Limb (tissue), 2 donors: ENCODE data around the gene ITM2C.
A peak's percentile ranks its signal among the peaks of the same experiment; 100 is the strongest.

Experiments used
- DNase-seq, 2 donors: peaks; one replicate each; pipeline ENCODE4 v3.0.0-alpha.2; 2016; ENCODE audit errors: extremely low spot score in 2 of 2

The ITM2C gene

DNA sequence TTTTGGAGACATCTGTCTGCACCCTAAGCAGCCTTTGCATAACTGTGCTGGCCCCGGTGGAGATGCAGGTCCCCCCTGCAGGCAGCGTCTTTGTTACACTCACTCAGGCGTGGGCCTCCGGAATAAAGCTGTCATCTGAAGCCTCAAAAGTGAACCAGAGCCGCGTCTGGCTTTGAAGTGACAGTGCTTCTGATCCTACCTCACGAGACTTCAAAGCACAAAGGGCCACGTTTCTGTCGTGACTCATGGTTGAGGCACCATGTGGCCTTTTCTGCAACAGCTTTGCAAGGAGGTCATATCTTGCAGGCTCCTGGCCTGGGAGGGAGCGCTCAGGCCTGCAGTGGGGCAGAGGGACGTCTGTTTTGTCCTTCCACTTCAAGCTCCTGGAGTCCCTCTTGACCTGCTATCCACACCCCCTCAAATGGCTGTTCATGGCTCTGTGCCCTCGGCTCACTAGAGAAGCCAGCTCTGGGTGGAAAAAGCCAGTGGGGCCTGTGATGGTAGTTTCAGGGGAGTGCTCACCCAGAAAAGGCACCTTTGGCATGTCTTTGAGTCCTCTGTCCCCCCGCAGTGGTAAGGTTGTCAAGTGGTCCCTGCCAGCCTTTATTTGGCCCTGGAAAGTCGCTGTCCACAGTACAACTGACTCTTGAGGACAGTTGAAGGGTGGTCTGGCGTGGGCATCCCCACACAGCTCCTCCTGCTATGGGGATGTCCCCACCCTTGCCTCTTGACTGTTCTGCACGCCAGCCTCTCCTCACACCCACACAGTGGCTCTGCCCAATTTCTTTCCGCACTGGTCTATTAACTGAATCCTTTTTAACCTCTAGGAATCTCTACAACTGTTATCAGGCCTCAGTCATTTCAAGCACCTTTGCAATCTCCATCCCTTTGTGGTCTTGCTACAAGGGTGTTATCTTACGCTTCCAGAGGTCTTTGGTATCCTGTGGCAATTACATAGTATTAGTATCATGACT is 41.0 kb downstream of the ITM2C start:
- DNase-seq: peak in 1 of 2 donors; percentile 21

DNA sequence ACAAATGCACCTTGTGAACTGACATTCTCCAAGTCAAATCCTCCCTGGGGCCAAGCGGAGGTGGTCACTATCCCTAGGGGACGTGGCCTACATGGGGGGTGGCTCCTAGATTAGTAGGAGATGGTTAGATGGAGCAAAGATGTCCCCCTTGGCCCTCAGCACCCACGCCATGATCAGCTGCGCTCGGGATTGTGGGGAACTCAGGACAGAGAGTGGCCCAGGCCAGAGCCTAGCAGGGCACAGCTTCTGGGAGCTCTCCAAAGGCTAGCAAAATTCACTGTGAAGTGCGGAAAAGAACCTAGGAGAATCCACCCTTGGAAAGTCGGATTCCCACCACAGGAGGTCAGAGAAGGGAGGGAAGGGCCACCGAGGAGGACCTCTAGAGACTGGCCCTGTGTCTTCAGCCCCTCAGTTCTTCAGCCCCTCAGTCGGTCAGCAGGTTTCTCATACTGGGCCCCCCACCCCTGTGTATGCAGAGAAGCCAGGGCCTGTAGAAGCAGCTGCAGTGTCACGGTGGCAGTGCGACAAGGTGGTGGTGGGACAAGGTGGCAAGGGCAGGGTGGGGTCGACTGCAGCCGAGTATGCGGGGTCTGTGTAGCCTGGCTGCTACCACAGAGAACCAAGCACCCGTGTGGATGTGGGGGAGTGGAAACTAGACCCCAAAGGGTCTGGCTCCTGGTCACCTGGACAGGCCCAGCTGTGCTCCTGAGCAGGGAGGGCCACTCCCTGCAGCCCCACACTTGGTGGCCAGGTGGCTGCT is 41.9 kb downstream of the ITM2C start:
- peak in 1 of 2 donors; percentile 16 for DNase-seq

DNA sequence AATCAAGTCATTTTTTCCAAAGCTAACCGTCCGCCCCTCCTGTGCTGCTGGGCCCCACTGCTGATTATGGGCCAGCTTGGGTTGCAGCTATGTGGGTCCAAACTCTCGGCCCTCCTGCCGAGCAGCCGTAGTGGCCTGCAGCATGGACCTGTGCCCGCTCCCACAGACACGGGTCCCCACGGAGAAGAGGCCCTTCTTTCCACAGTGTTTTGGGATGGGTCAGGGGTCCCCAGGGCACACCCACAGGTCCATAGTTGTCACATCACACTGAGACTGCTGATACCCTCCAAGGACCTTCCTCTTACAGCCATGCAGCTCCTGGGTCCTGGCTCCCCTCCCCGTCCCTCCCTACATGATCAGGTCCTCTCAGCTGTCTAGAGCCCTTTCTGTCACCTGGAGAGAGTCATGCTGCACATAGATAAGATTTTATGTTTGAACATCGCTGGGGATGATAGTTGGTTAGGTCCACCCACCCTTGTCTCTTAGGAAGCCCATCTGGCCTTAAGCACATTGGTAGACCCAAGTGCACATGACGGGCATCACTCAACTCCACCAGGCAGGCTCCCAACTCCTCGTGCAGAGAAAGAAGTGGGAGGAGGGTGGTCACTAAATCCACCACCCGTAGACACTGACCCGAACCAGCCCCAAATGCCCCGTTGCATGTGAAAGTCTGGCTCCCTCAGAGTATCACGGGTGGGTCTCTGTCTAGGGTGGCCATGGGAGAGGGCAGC is 42.8 kb downstream of the ITM2C start:
- DNase-seq: peak in 1 of 2 donors; percentile 12

DNA sequence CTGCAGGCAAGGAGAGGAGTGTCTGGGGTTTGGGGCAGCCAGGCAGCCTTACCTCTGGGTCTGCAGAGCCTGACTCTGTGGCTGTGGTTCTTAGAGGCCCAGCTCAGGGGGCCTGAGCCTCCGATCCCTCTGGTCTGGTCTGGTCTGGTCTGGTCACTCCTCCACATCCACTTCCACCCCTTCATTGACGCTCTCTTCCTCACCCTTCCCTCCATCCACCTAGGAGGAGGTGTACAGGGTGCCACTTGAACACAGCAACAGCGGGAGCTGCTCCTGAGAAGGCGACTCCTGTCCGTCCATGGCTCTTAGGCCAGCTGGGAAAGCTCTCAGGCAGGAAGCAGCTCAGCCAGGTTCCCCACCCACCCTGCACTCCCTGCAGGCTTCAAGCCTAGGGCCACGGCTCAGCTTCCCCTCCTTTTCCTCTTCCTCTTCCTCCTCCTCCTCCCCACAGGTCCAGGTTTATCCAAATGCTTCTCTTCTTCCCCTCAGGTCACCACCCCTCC is 43.4 kb downstream of the ITM2C start:
- DNase-seq: peak in 1 of 2 donors; percentile 18

DNA sequence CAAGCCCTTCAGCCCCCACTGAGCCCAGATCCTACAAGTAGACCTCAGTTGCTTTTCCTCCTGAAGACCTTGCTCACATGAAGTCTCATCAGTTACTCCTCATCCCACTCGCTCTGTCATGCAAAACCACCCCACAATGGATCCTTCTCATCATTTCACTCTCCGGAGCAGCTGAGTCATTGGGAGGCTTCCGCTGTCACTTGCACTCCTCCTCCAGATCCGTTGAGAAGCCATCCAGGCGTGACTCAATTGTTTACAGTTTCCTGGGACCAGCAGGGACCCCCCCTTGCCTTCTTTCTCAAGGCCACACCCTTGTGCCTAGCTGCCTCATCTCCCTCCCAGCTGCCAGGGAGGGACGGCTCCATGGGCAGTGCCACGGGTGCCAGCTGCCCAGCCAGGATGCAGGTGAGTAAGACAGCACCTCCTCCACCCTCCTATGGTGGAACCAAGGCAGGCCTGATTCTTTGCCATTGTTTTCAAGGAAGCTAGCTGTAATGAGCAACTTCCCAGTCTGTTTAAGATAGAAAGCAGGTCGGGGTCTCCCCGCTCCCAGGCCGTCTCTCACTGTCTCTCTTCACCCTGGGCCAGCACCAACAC is 44.0 kb downstream of the ITM2C start:
- DNase-seq: peak in 1 of 2 donors; percentile 13

DNA sequence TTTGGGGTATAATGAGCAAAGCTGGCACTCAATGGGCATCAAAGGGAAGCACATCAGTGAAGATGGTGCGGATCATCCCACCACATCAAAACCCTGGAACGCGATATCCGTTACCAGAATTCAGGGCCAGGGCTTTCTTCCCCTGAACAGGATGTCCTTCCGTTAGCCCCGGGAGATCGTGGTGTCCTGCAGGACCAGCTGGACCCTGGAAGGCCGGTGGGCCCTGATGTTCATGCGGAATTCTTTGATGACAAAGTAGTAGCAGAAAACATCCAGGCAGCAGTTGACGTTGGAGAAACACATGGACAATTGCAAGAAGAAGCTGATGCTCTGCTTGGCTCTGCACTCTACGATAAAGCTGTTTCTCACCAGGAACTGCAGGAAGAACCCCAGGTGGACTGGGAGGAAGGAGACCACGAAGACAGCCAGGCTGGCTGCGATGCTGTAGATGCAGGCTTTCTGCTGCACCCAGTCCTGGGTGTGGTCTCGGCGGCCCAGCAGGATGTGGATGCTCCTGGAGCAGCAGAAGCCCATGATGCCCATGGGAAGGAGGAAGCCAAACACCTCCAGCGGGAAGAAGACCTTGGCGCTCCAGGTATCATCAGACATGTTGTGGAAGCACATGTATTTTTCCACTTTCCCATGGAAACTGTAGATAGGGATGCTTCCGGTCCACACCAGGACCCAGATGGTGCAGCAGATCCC is 45.3 kb downstream of the ITM2C start:
- DNase-seq: peak in 1 of 2 donors; percentile 9

DNA sequence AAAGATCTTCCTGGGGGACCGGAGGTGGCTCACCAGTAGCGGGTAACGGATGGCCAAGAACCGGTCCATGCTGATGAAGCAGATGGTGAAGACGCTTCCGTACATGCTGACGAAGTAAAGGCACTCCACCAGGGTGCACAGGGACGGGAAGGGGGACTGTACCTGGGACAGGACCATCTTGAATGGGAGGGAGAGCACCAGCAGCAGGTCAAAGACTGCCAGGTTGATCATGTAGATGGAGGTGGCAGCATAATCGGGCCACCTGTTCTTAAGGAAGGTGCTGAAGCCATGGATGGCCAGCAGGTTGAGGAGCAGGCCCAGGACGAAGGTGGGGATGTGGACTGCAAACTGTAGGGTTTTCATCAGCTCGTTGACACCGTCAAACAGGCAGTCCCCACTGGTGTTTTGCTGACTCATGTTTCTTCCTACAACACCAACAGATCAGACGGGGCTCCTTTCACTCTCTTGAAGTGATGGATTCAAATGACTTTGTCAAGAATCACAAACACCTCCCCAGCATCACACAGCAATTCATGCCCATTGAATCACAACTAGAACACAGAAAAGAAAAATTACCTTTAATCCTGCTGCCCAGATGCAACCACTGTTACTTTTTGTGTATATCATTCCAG is 45.9 kb downstream of the ITM2C start:
- peak in 1 of 2 donors; percentile 9 for DNase-seq

DNA sequence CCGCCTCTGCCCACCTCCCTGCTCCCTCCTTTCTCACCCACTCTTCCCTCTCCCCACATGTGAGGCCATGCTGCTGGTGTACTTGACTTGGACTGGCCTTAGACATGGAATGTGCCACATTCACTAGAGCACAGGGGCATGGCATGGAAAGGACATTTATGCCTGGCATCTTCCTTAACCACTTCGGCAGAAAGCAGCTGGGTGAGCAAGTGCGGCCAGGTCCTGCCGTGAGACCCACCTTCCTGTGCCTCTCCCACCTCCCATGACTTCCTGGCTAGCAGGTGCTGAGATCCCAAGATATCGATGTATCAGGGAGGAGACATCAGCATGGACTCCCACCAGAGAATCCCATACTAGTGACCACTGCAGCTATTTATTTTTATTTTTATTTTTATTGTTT is 47.3 kb downstream of the ITM2C start:
- DNase-seq: no peak

DNA sequence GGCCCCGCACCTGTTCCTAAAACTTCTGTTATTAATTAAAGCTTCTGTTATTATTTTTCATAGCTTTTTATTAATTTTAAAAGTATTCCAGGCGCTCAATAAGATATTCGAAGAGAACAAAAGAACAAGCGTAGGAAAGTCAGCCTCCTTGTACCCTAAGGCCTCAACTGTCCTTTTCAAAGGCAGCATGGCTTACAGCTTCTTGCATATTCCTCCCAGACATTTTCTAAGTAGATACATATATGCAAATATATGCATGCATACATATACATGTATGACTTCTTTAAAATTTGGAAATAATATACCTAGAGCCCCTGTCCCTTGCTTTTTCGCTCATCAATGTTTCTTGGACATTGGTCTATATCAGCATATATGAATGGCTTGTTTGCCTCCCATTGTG is 48.0 kb downstream of the ITM2C start:
- no peak for DNase-seq

DNA sequence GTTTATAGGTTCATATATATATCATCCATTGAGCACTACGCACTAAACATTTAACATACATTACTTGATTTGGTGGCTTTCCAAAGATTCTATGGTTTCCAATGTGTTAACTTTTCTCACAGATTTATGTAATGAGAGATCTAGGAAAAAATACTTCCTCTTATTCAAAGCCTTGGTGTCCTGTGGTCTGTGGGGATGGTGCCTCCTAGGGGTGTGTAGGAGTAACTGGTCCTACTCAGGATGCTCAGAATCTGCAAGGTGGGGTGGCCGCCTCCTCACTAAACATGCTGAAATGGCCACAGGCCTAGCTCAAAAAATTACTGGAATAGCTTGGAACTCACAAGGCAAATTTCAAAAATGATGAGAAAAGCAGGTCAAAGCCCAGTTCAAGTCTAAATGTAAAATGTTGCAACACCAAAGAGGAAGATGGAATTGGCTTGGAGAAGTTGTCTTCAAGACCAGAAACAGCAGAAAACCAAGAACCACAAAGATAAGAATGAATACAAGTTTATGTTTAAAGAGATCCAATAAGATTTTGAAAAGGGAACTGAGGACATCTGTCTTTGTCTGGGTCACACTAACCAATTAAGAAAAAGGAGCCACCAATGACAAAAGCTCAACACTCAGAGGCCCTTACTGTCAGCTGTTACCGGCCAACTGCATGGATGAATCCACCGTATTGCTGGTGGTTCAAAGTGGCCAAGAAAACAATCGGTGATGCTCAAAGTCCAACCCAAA is 48.8 kb downstream of the ITM2C start:
- DNase-seq: peak; percentile 16 to 38

DNA sequence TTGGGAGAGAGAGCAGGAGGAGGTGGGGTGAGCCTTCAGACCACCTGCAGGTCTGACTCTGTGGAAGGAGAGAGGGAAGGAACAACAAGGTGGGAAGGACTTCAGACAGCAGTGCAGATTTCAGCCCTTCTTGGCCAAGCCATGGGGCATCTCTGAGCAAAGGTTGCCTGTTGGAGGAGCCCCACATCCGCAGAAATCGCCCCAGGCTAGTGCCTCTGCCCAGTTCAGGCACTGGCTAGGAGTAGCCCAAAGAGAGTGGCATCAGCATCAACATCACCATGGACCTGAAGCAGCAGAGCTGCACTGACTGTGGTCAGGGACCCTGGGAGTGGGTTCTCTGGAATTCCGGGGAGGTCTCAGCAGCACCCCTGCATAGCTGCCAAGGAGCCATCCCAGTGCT is 50.1 kb downstream of the ITM2C start:
- DNase-seq: peak in 1 of 2 donors; percentile 11

DNA sequence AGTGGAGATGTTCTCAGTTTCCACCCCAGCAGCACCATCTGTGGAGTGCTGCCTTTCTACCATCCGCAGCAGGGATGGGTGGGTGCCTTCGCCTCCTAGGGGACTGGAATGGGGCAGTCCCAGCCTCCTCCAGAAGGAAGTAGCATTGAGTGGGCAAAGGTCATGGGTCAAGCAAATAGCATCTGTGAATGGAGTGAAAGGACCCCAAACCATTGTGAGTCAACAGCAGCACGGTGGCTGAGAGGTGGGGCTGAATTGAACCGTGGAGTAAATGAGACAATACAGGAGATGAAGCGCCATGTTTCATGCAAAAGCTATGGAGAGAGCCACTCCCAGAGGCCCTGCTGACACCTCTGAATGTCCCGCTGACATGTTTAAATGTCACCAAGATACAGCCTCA is 50.6 kb downstream of the ITM2C start:
- DNase-seq: peak in 1 of 2 donors; percentile 9

DNA sequence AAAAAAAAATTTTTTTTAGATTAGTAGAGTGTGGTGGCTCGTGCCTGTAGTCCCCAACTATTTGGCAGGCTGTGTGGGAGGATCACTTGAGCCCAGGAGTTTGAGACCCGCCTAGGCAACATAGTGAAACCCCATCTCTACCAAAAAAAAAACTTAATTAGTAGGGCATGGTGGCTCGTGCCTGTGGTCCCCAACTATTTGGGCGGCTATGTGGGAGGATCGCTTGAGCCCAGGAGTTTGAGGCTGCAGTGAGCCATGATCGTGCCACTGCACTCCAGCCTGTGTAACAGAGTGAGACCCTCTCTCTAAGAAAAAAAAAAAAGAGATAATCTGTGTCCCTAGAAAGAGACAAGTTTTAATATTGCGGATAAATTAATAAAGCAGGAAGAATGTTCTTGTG is 51.5 kb downstream of the ITM2C start:
- no peak for DNase-seq

DNA sequence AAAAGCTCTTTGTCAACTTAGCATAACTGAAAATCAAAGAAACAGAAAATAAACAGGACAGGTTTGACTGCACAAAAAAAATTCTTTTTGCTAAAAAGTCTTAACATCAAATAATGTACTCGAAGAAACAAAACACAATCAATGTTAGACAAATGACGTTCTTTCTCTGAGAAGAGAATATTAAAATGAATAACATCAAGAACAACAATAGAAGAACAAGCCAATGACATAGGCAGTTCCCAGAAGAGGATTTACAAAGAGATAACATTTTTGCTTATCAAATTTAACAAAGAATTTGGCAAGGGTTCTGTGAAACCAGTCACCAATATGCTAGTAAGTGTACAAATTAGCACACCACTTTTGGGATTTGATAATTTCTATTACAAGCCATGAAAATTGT is 54.5 kb downstream of the ITM2C start:
- DNase-seq: no peak

DNA sequence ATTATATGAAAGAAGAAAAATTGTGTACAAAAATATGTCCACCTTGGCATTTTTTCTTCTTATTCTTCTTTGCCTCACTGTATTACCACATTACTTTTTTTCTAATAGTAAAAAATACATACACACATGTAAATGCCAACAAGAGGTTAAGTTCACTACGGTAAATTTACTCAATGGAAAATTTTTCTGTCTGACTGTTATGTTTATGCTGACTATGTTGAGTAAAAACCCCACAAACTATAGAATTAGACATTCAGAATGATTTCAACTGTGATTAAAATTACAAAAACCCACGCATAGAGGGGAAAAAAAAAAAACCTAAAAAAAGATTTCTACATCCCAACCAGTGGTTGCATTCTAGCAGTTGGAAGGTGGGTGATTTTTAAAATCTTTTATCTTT is 54.9 kb downstream of the ITM2C start:
- DNase-seq: no peak

DNA sequence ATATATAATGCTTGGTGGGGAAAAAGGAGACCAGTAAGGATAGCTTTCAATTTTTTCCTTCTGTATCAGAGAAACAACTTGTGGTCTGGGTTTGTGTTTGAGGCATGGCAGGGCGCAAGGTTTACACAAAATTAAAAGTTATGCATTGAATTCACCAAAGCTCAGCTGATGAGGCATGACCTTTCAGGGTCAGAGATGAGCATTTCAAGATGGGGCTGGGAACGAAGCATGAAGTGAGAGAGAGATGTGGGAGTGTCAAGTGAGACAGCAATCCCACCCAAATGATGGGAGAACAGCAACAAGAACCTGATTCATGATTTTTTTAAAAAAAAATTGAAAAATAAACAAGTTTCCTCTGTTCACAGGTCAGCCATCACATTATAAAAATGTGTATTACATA is 55.4 kb downstream of the ITM2C start:
- no peak for DNase-seq

DNA sequence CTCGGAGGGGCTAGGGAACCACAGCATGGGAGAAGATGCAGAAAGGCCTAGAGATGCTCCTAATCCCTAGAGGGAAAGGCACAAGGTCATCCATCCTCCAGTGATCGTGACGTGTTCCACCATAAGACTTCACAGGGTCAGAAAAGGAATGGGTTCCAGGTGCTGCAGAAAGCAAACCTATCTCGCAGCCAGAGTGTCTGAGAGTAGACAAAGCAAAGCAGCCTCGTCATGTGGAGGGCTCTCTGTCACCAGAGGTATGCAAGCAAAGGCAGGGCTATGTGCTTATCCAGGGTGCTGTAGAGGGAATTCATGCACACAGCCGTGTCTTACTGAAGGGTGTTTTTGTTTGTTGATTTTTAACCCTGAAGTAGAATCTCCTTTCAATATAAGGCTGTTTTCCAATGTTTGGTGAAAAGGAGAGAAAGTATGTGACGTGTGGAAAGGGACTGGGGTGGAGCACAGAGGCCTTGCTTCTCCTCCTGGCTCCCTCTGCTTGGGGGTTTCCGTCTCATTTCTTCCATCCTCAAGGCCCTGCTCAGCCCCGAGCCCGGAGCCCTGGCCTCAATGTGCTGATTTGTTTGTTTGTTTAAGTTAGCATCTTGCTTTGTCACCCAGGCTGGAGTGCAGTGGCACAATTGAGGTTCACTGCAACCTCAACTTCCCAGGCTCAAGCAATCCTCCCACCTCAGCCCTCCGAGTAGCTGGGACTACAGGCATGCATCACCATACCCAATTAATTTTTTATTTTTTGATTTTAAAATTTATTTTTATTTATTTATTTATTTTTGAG is 57.3 kb downstream of the ITM2C start:
- DNase-seq: peak in 1 of 2 donors; percentile 4

DNA sequence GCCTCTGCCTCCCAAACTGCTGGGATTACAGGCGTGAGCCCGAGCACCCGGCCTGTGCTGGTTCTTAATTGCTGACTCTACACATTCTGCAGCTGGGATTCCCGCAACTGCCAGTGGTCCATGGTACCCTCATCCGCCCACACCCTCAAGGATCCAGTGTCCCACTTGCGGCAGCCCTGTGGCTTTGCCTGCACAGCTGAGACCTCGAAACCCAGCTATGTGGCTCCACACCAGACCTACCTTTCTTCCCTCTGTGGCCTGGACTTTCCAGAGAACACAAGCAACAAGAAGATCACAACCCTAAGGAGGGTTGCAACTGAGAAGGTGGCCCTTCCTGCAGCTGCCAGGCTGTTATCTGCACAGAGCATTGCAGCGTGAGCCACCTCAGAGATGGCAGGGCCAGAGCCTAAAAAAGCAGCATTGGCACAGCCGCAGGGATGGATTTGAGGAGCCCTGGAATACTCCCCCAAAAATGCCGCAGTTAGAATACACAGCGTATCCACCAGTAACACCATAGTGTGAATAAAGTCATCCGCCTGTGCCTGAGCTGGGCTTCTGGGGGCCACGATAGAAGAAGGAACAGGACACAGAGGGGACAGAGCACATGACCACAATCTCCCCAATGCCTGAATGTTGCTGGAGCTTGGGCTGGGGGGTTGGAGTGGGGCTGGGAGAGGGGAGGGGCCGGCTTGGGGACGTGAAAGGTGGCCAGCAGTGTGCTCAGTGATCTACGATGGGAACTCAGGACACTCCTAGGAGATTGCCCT is 58.4 kb downstream of the ITM2C start:
- DNase-seq: peak in 1 of 2 donors; percentile 10
